HEK293 (cell line): ENCODE data around the gene DUSP22.

Experiments used
- CTCF ChIA-PET: fragments of 350-600 bp; formaldehyde crosslinking; extraction: SDS; loops from one replicate; lab custom pipeline; 2021; ENCODE audit warnings: antibody characterized with exemption; lab: Yijun Ruan, JAX
- POLR2A ChIA-PET: fragments of 300-600 bp; formaldehyde crosslinking; extraction: SDS; loops from one replicate; lab custom pipeline; 2020; ENCODE audit warnings: antibody characterized with exemption, inconsistent platforms; lab: Yijun Ruan, JAX
- H3K27ac ChIP-seq: fragments of 200-500 bp; sonication (Bioruptor generic); 2 replicates; pipeline ENCODE4 v1.5.1; 2014; ENCODE audit warnings: low read depth, low read length, control low read depth, inconsistent platforms; ENCODE audit errors: extremely low read depth
- H3K36me3 ChIP-seq, 2 experiments: fragments of 200-500 bp in 1 of 2; sonication (Bioruptor generic) in 1 of 2; 1 replicate in 1 of 2; 2 replicates in 1 of 2; pipeline ENCODE4 v1.5.1; 2014 to 2017; ENCODE audit warnings: inconsistent platforms in 2 of 2, low read length in 2 of 2; ENCODE audit not compliant: control insufficient read depth in 2 of 2, insufficient read depth in 1 of 2
- H3K4me1 ChIP-seq: fragments of 200-500 bp; sonication (Bioruptor generic); 2 replicates; pipeline ENCODE4 v1.5.1; 2014; ENCODE audit warnings: mild to moderate bottlenecking, low read length, inconsistent platforms; ENCODE audit not compliant: control insufficient read depth, insufficient read depth
- H3K4me3 ChIP-seq: 2 replicates; pipeline ENCODE4 v1.5.1; 2011; ENCODE audit warnings: low read depth, mild to moderate bottlenecking, control low read depth, low read length, moderate library complexity
- H3K9me3 ChIP-seq: fragments of 200-500 bp; sonication (Bioruptor generic); 2 replicates; pipeline ENCODE4 v1.5.1; 2014; ENCODE audit warnings: low read depth, low read length, inconsistent platforms; ENCODE audit not compliant: control insufficient read depth, insufficient read depth
- IKZF3 ChIP-seq: fragments of 450-650 bp; IDR thresholded peaks from 2 replicates; pipeline ENCODE4 v1.5.0; 2018; ENCODE audit warnings: missing biosample characterization, mild to moderate bottlenecking, missing genetic modification characterization, moderate library complexity
- KLF9 ChIP-seq: fragments of 450-650 bp; formaldehyde crosslinking; IDR thresholded peaks from 2 replicates; pipeline ENCODE4 v1.5.1; 2016; ENCODE audit warnings: missing biosample characterization, missing genetic modification characterization, low read depth
- PRDM2 ChIP-seq: fragments of 450-650 bp; formaldehyde crosslinking; IDR thresholded peaks from 2 replicates; pipeline ENCODE4 v1.5.1; 2016; ENCODE audit warnings: missing biosample characterization, missing genetic modification characterization, borderline replicate concordance
- REST ChIP-seq: fragments of 450-650 bp; formaldehyde crosslinking; IDR thresholded peaks from 2 replicates; pipeline ENCODE4 v1.5.1; 2016; ENCODE audit warnings: missing biosample characterization, missing genetic modification characterization
- ZBTB1 ChIP-seq: fragments of 450-650 bp; formaldehyde crosslinking; IDR thresholded peaks from 2 replicates; pipeline ENCODE4 v1.5.1; 2016; ENCODE audit warnings: missing biosample characterization, missing genetic modification characterization
- ZFP3 ChIP-seq: fragments of 450-650 bp; formaldehyde crosslinking; IDR thresholded peaks from 2 replicates; pipeline ENCODE4 v1.5.1; 2016; ENCODE audit warnings: low read depth, missing biosample characterization, missing genetic modification characterization
- ZNF121 ChIP-seq: fragments of 450-650 bp; formaldehyde crosslinking; IDR thresholded peaks from 2 replicates; pipeline ENCODE4 v1.5.1; 2016; ENCODE audit warnings: missing biosample characterization, missing genetic modification characterization
- ZNF362 ChIP-seq: fragments of 450-650 bp; formaldehyde crosslinking; IDR thresholded peaks from 2 replicates; pipeline ENCODE4 v1.5.1; 2016; ENCODE audit warnings: missing biosample characterization, missing genetic modification characterization
- ZNF624 ChIP-seq: fragments of 450-650 bp; formaldehyde crosslinking; IDR thresholded peaks from 2 replicates; pipeline ENCODE4 v1.5.1; 2017; ENCODE audit warnings: missing biosample characterization, missing genetic modification characterization
- ZNF664 ChIP-seq: fragments of 450-650 bp; formaldehyde crosslinking; IDR thresholded peaks from 2 replicates; pipeline ENCODE4 v1.5.1; 2016; ENCODE audit warnings: missing biosample characterization, missing genetic modification characterization
- ZNF776 ChIP-seq: fragments of 450-650 bp; formaldehyde crosslinking; IDR thresholded peaks from 2 replicates; pipeline ENCODE4 v1.5.0; 2017; ENCODE audit warnings: missing biosample characterization, missing genetic modification characterization, borderline replicate concordance
- ZNF777 ChIP-seq: fragments of 450-650 bp; formaldehyde crosslinking; IDR thresholded peaks from 2 replicates; pipeline ENCODE4 v1.5.1; 2017; ENCODE audit warnings: missing biosample characterization, missing genetic modification characterization, borderline replicate concordance
- ZNF837 ChIP-seq: fragments of 450-650 bp; formaldehyde crosslinking; IDR thresholded peaks from 2 replicates; pipeline ENCODE4 v1.5.1; 2016; ENCODE audit warnings: missing biosample characterization, missing genetic modification characterization
- TF ChIP-seq, protein P1 (sequence below): fragments of 450-650 bp; IDR thresholded peaks from 2 replicates; pipeline ENCODE4 v1.5.1; 2018; ENCODE audit warnings: missing biosample characterization, mild to moderate bottlenecking, missing genetic modification characterization

Gene DUSP22

DNA sequence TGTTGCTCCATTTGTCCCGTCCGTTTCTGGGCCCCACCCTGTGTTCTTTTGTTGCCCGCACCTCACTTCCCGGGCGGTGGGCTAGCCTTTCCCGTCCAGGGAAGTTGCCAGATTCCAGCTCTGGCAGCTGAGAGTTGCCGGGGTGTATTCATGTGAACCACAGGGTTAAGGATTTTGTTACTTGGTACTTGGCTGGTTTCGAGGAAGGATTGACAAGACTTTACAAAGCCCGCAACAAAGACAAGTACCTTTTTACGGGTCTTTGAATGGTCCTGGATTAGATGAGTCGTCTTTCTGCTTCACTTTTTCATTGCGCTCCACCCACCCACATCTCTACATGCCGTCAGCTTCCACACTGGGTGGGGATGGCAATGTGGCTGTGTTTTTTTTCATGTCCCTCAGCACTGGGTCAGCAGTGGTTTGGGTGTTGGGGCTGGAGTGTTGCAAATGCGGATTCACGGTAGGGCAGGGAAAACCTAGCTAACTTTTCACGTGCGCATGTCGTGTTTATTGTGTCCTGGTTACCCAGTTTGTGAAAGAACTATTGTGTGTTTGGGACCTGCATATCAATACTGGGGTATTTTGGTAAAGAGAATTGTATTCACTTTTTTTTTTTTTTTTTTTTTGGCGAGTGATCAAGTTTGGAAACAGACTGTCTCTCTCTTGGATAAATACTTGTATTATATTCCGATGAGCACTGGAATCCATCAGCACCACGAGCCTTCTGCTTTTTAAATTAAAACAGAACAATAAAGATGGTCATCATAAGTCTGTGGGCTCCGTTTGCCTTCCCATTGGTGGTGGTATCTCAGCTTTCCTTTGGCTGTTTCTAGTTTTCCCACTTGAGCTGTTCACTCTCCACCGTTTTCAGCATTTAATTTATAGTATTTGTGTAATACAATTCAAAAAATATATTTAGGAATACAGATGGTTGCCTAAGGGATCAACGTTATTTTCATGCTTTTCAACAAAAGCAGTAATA, 1.2 kb downstream of the DUSP22 start (continued):
- peak; percentile 83; the same call in 1 of the 2 replicates for TF ChIP-seq ZNF362 (tag by site-specific recombination)
- TF ChIP-seq, all 188 proteins: peak for 9

- Histone ChIP-seq H3K9me3 (no peaks in the 10 kb centered on the region), H3K4me3 (no peak overlapping the region), H3K4me1 (peaks cover 15% of the 10 kb centered on the region), H3K27ac (no peak overlapping the region), H3K36me3 (no peaks in the 10 kb centered on the region)
- POLR2A ChIA-PET: no interaction called here
- TF ChIP-seq ZNF121 (tag by site-specific recombination): no peak
- TF ChIP-seq PRDM2 (tag by site-specific recombination): no peak
- TF ChIP-seq ZNF624: no peak
- TF ChIP-seq KLF9: no peak
- no peak for TF ChIP-seq REST
- TF ChIP-seq, protein P1, sequence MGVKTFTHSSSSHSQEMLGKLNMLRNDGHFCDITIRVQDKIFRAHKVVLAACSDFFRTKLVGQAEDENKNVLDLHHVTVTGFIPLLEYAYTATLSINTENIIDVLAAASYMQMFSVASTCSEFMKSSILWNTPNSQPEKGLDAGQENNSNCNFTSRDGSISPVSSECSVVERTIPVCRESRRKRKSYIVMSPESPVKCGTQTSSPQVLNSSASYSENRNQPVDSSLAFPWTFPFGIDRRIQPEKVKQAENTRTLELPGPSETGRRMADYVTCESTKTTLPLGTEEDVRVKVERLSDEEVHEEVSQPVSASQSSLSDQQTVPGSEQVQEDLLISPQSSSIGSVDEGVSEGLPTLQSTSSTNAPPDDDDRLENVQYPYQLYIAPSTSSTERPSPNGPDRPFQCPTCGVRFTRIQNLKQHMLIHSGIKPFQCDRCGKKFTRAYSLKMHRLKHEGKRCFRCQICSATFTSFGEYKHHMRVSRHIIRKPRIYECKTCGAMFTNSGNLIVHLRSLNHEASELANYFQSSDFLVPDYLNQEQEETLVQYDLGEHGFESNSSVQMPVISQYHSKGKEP (tag by site-specific recombination): no peak
- no peak for TF ChIP-seq ZNF837 (tag by site-specific recombination)
- no peak for TF ChIP-seq ZNF777 (tag by site-specific recombination)
- TF ChIP-seq IKZF3 (tag by site-specific recombination): no peak
- TF ChIP-seq ZNF664: no peak
- no peak for TF ChIP-seq ZBTB1 (tag by site-specific recombination)
- TF ChIP-seq ZNF776: no peak
- no peak for TF ChIP-seq ZFP3 (tag by site-specific recombination)
- CTCF ChIA-PET: no interaction called here
Measured at GRCh38 chr6:294656-295565, 2.6 kb downstream of the DUSP22 start.
